ENCODE measurements around the gene PEX26.

DNA sequence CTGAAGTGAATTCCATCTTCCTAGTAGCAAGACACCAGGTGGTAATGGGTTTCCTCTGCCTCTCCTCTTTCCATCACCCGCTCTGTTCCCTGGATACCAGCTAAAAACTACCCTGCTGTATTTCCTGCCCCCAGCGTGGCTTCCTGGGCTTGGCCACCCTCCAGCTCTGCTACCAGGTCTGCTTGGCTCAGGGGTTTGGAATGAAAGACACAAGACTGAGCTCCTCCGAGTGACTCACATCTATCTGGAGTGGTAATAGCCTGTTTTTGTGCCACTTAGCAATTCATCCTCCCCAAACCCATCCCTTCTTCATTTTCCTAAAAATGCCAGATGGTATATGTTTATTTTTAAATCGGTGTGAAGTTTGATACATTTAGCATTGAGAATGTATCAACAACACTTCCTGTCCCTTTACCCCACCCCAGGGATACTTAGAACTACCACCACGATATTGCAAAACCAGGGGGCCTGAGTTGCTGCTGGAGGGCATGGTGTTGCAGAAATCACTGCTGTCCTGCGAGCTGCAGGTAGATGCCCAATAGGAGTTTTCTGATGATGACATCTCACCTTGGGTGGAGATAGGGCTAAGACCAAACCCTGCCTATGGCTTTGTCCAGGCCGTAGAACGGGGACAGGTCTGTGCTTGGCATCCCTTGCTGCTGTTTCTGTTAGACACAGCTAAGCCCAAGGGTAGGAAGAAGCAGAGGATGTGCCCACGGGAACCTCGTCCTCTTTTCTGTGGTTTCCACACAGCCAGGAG, 45.9 kb upstream of the PEX26 start:
- TF ChIP-seq RBM22 (IDR thresholded peaks at IDR 0.05; ENCODE audit: low read depth, low read length, poor library complexity, severe bottlenecking), result no peak
- TF ChIP-seq ZFX (CRISPR knock-in tag; IDR thresholded peaks at IDR 0.05), result no peak
- TF ChIP-seq FOXA3 (CRISPR knock-in tag; conservative IDR thresholded peaks at IDR 0.05 in 1 of 2, IDR thresholded peaks at IDR 0.05 in 1 of 2), result no peak
- TF ChIP-seq TEAD1 (CRISPR knock-in tag; IDR thresholded peaks at IDR 0.05), result no peak
- TF ChIP-seq, protein P1, sequence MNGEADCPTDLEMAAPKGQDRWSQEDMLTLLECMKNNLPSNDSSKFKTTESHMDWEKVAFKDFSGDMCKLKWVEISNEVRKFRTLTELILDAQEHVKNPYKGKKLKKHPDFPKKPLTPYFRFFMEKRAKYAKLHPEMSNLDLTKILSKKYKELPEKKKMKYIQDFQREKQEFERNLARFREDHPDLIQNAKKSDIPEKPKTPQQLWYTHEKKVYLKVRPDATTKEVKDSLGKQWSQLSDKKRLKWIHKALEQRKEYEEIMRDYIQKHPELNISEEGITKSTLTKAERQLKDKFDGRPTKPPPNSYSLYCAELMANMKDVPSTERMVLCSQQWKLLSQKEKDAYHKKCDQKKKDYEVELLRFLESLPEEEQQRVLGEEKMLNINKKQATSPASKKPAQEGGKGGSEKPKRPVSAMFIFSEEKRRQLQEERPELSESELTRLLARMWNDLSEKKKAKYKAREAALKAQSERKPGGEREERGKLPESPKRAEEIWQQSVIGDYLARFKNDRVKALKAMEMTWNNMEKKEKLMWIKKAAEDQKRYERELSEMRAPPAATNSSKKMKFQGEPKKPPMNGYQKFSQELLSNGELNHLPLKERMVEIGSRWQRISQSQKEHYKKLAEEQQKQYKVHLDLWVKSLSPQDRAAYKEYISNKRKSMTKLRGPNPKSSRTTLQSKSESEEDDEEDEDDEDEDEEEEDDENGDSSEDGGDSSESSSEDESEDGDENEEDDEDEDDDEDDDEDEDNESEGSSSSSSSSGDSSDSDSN (IDR thresholded peaks at IDR 0.05; ENCODE audit: borderline replicate concordance in 1 of 2, low read depth in 2 of 2, low read length in 2 of 2), result no peak
- no peak for TF ChIP-seq PHF8 (IDR thresholded peaks at IDR 0.05; ENCODE audit: borderline replicate concordance, low read length)
- TF ChIP-seq, protein P2, sequence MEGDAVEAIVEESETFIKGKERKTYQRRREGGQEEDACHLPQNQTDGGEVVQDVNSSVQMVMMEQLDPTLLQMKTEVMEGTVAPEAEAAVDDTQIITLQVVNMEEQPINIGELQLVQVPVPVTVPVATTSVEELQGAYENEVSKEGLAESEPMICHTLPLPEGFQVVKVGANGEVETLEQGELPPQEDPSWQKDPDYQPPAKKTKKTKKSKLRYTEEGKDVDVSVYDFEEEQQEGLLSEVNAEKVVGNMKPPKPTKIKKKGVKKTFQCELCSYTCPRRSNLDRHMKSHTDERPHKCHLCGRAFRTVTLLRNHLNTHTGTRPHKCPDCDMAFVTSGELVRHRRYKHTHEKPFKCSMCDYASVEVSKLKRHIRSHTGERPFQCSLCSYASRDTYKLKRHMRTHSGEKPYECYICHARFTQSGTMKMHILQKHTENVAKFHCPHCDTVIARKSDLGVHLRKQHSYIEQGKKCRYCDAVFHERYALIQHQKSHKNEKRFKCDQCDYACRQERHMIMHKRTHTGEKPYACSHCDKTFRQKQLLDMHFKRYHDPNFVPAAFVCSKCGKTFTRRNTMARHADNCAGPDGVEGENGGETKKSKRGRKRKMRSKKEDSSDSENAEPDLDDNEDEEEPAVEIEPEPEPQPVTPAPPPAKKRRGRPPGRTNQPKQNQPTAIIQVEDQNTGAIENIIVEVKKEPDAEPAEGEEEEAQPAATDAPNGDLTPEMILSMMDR (IDR thresholded peaks at IDR 0.05 in 2 of 3, conservative IDR thresholded peaks at IDR 0.05 in 1 of 3; ENCODE audit: insufficient read depth in 2 of 3, low read depth in 1 of 3, low read length in 3 of 3), result no peak
- TF ChIP-seq, protein P3, sequence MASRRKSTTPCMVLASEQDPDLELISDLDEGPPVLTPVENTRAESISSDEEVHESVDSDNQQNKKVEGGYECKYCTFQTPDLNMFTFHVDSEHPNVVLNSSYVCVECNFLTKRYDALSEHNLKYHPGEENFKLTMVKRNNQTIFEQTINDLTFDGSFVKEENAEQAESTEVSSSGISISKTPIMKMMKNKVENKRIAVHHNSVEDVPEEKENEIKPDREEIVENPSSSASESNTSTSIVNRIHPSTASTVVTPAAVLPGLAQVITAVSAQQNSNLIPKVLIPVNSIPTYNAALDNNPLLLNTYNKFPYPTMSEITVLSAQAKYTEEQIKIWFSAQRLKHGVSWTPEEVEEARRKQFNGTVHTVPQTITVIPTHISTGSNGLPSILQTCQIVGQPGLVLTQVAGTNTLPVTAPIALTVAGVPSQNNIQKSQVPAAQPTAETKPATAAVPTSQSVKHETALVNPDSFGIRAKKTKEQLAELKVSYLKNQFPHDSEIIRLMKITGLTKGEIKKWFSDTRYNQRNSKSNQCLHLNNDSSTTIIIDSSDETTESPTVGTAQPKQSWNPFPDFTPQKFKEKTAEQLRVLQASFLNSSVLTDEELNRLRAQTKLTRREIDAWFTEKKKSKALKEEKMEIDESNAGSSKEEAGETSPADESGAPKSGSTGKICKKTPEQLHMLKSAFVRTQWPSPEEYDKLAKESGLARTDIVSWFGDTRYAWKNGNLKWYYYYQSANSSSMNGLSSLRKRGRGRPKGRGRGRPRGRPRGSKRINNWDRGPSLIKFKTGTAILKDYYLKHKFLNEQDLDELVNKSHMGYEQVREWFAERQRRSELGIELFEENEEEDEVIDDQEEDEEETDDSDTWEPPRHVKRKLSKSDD (conservative IDR thresholded peaks at IDR 0.05; ENCODE audit: low read length), result no peak
